ENCODE measurements around the gene PEX12. TPM values are rescaled to one million over a fixed set of nuclear protein-coding genes. Genes with fewer than 3 reads are reported as not detected.

The PEX12 gene
- total RNA-seq, 1 experiment from 2014 or later: 5.2 TPM

DNA sequence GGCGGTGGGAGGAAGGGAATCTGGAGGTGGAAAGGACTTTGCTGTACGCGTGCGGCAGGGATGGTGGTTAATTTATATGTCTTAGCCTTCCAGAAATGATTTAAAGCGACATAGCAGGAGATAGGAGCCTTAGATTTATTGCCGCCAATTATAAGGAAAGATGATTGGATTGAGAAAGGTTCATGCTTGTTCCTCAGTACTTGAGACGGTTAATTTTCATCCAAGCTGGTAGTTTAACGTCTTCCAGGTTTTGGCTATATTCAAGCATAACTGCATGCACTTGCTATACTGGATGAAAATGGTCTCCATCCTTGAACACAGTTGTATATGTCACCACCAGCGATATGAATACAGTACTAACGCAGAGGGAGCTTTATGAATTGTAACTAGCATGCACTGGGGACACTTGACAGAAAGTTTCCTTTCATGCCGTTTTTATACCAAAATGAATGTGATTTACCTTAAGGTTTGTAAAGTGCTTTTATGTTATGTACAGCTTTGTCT lies 610 bp upstream of the PEX12 start:
- CTCF ChIA-PET: interaction anchor here (0.8 to 3.7 kb wide), 10 partner anchors 8 to 459 kb away, joined by 3 to 31 read pairs (median 6); partner anchors contain the start of genes AP2B1 and RAD51D
- H3K4me1 Mint-ChIP-seq: peaks cover 11% of the 10 kb centered on the region; the same call in 1 of the 2 replicates
- TF ChIP-seq, protein P1, sequence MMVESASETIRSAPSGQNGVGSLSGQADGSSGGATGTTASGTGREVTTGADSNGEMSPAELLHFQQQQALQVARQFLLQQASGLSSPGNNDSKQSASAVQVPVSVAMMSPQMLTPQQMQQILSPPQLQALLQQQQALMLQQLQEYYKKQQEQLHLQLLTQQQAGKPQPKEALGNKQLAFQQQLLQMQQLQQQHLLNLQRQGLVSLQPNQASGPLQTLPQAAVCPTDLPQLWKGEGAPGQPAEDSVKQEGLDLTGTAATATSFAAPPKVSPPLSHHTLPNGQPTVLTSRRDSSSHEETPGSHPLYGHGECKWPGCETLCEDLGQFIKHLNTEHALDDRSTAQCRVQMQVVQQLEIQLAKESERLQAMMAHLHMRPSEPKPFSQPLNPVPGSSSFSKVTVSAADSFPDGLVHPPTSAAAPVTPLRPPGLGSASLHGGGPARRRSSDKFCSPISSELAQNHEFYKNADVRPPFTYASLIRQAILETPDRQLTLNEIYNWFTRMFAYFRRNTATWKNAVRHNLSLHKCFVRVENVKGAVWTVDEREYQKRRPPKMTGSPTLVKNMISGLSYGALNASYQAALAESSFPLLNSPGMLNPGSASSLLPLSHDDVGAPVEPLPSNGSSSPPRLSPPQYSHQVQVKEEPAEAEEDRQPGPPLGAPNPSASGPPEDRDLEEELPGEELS (CRISPR knock-in tag; IDR thresholded peaks at IDR 0.05): no peak
- 0 out of 2 replicates have a peak, but pooled peaks have one; percentile 9 for TF ChIP-seq MYBL2 (CRISPR knock-in tag; IDR thresholded peaks at IDR 0.05)
- H3K9me3 Mint-ChIP-seq: no peaks in the 10 kb centered on the region
- H3K36me3 Mint-ChIP-seq: no peaks in the 10 kb centered on the region
- H3K27ac Mint-ChIP-seq: peak overlapping the region; percentile 89
- peaks cover 7% of the 10 kb centered on the region for H3K27me3 Mint-ChIP-seq (ENCODE audit: low read depth)
- POLR2A ChIA-PET: interaction anchor here (0.6 to 1.9 kb wide), 7 partner anchors 8 to 413 kb away, joined by 3 to 17 read pairs (median 5); partner anchors contain the start of genes AP2B1 and TAF15
- ATAC-seq (no peak), DNase-seq (ENCODE audit: low spot score) (no peak)
- H3K4me3 Mint-ChIP-seq: peak overlapping the region; percentile 90

DNA sequence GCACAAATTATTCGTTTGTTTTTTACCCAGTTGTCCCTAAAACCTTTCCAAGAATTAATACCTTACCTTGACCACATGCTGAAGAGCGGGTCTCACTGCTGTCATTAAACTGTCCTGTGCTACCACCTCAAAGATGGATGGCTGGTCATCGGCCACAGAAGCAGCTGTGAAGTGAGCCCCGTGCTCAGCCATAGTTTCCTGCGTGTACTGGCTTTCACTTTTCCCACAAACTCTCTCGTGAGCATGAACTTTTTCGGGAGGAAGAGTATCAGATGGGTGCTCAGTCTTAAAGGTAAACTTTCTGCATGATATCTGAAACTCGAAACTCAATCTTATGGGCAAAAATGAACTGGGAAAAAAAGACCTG lies 558 bp downstream of the PEX12 start:
- no peaks in the 10 kb centered on the region for H3K9me3 Mint-ChIP-seq
- H3K27ac Mint-ChIP-seq: peak overlapping the region; percentile 58; the same call in 1 of the 2 replicates
- H3K4me1 Mint-ChIP-seq: peaks cover 11% of the 10 kb centered on the region; the same call in 1 of the 2 replicates
- POLR2A ChIA-PET: interaction anchor here (0.6 to 1.9 kb wide), 5 partner anchors 9 to 512 kb away, joined by 4 to 17 read pairs (median 6); partner anchors contain the start of gene AP2B1
- TF ChIP-seq, protein P2, sequence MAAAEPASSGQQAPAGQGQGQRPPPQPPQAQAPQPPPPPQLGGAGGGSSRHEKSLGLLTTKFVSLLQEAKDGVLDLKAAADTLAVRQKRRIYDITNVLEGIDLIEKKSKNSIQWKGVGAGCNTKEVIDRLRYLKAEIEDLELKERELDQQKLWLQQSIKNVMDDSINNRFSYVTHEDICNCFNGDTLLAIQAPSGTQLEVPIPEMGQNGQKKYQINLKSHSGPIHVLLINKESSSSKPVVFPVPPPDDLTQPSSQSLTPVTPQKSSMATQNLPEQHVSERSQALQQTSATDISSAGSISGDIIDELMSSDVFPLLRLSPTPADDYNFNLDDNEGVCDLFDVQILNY (CRISPR knock-in tag; IDR thresholded peaks at IDR 0.05): no peak
- TF ChIP-seq, protein P3, sequence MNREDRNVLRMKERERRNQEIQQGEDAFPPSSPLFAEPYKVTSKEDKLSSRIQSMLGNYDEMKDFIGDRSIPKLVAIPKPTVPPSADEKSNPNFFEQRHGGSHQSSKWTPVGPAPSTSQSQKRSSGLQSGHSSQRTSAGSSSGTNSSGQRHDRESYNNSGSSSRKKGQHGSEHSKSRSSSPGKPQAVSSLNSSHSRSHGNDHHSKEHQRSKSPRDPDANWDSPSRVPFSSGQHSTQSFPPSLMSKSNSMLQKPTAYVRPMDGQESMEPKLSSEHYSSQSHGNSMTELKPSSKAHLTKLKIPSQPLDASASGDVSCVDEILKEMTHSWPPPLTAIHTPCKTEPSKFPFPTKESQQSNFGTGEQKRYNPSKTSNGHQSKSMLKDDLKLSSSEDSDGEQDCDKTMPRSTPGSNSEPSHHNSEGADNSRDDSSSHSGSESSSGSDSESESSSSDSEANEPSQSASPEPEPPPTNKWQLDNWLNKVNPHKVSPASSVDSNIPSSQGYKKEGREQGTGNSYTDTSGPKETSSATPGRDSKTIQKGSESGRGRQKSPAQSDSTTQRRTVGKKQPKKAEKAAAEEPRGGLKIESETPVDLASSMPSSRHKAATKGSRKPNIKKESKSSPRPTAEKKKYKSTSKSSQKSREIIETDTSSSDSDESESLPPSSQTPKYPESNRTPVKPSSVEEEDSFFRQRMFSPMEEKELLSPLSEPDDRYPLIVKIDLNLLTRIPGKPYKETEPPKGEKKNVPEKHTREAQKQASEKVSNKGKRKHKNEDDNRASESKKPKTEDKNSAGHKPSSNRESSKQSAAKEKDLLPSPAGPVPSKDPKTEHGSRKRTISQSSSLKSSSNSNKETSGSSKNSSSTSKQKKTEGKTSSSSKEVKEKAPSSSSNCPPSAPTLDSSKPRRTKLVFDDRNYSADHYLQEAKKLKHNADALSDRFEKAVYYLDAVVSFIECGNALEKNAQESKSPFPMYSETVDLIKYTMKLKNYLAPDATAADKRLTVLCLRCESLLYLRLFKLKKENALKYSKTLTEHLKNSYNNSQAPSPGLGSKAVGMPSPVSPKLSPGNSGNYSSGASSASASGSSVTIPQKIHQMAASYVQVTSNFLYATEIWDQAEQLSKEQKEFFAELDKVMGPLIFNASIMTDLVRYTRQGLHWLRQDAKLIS (CRISPR knock-in tag; IDR thresholded peaks at IDR 0.05; ENCODE audit: borderline replicate concordance): no peak
- H3K4me3 Mint-ChIP-seq: peak overlapping the region; percentile 90
- DNase-seq (ENCODE audit: low spot score): no peak
- H3K27me3 Mint-ChIP-seq (ENCODE audit: low read depth): peaks cover 4% of the 10 kb centered on the region
- H3K36me3 Mint-ChIP-seq: peaks cover 4% of the 10 kb centered on the region; the same call in 1 of the 2 replicates
- CTCF ChIA-PET: interaction anchor here (0.6 to 3.7 kb wide), 10 partner anchors 10 to 742 kb away, joined by 3 to 31 read pairs (median 8); partner anchors contain the start of gene RAD51D
- no peak for ATAC-seq

DNA sequence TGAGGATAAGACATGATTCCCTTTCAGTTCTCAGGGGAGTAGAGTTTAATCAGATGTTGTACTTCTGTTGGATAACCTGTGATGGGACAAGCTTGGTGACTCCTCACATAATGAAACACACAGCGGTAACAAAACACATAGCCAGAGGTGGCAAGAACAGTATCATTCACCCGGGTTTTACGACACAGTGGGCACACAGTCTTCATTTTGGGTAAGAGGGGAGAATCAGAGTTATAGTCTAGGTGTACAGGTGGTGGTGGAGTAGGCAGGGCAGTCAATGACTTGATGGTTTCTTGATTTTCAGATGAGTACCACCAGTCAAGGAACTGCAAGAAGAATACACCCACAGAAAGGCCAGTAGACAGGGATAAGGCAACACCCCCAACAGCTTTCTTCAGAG lies 2.6 kb downstream of the PEX12 start:
- DNase-seq (ENCODE audit: low spot score): no peak
- H3K36me3 Mint-ChIP-seq: peaks cover 4% of the 10 kb centered on the region; the same call in 1 of the 2 replicates
- ChIA-PET CTCF (interaction anchor here (1.8 kb wide), 1 partner anchor 36 kb away, joined by 4 read pairs; no protein-coding TSS in a partner anchor), POLR2A (no interaction called here)
- H3K4me3 Mint-ChIP-seq: no peak overlapping the region
- peak overlapping the region; percentile 73 for H3K27ac Mint-ChIP-seq
- H3K27me3 Mint-ChIP-seq (ENCODE audit: low read depth): no peaks in the 10 kb centered on the region
- no peaks in the 10 kb centered on the region for H3K9me3 Mint-ChIP-seq
- no peak for ATAC-seq
- peaks cover 11% of the 10 kb centered on the region; the same call in 1 of the 2 replicates for H3K4me1 Mint-ChIP-seq
- TF ChIP-seq ETV6 (CRISPR knock-in tag; IDR thresholded peaks at IDR 0.05) (no peak), ZNF317 (CRISPR knock-in tag; IDR thresholded peaks at IDR 0.05; ENCODE audit: borderline replicate concordance, low read depth) (no peak), NR1H2 (CRISPR knock-in tag; IDR thresholded peaks at IDR 0.05) (no peak), ZNF219 (CRISPR knock-in tag; IDR thresholded peaks at IDR 0.05; ENCODE audit: borderline replicate concordance) (no peak), CBFB (CRISPR knock-in tag; IDR thresholded peaks at IDR 0.05; ENCODE audit: low read depth) (no peak), MXD4 (CRISPR knock-in tag; IDR thresholded peaks at IDR 0.05; ENCODE audit: borderline replicate concordance) (no peak), JAZF1 (CRISPR knock-in tag; IDR thresholded peaks at IDR 0.05) (no peak), ZNF423 (CRISPR knock-in tag; IDR thresholded peaks at IDR 0.05) (no peak), ZNF121 (CRISPR knock-in tag; IDR thresholded peaks at IDR 0.05) (no peak), NFE2L1 (CRISPR knock-in tag; IDR thresholded peaks at IDR 0.05) (no peak)
- TF ChIP-seq, protein P4, sequence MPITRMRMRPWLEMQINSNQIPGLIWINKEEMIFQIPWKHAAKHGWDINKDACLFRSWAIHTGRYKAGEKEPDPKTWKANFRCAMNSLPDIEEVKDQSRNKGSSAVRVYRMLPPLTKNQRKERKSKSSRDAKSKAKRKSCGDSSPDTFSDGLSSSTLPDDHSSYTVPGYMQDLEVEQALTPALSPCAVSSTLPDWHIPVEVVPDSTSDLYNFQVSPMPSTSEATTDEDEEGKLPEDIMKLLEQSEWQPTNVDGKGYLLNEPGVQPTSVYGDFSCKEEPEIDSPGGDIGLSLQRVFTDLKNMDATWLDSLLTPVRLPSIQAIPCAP (CRISPR knock-in tag; IDR thresholded peaks at IDR 0.05): no peak
- TF ChIP-seq, protein P5, sequence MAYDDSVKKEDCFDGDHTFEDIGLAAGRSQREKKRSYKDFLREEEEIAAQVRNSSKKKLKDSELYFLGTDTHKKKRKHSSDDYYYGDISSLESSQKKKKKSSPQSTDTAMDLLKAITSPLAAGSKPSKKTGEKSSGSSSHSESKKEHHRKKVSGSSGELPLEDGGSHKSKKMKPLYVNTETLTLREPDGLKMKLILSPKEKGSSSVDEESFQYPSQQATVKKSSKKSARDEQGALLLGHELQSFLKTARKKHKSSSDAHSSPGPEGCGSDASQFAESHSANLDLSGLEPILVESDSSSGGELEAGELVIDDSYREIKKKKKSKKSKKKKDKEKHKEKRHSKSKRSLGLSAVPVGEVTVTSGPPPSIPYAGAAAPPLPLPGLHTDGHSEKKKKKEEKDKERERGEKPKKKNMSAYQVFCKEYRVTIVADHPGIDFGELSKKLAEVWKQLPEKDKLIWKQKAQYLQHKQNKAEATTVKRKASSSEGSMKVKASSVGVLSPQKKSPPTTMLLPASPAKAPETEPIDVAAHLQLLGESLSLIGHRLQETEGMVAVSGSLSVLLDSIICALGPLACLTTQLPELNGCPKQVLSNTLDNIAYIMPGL (CRISPR knock-in tag; IDR thresholded peaks at IDR 0.05): no peak
- TF ChIP-seq, protein P6, sequence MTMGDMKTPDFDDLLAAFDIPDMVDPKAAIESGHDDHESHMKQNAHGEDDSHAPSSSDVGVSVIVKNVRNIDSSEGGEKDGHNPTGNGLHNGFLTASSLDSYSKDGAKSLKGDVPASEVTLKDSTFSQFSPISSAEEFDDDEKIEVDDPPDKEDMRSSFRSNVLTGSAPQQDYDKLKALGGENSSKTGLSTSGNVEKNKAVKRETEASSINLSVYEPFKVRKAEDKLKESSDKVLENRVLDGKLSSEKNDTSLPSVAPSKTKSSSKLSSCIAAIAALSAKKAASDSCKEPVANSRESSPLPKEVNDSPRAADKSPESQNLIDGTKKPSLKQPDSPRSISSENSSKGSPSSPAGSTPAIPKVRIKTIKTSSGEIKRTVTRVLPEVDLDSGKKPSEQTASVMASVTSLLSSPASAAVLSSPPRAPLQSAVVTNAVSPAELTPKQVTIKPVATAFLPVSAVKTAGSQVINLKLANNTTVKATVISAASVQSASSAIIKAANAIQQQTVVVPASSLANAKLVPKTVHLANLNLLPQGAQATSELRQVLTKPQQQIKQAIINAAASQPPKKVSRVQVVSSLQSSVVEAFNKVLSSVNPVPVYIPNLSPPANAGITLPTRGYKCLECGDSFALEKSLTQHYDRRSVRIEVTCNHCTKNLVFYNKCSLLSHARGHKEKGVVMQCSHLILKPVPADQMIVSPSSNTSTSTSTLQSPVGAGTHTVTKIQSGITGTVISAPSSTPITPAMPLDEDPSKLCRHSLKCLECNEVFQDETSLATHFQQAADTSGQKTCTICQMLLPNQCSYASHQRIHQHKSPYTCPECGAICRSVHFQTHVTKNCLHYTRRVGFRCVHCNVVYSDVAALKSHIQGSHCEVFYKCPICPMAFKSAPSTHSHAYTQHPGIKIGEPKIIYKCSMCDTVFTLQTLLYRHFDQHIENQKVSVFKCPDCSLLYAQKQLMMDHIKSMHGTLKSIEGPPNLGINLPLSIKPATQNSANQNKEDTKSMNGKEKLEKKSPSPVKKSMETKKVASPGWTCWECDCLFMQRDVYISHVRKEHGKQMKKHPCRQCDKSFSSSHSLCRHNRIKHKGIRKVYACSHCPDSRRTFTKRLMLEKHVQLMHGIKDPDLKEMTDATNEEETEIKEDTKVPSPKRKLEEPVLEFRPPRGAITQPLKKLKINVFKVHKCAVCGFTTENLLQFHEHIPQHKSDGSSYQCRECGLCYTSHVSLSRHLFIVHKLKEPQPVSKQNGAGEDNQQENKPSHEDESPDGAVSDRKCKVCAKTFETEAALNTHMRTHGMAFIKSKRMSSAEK (CRISPR knock-in tag; IDR thresholded peaks at IDR 0.05; ENCODE audit: borderline replicate concordance): no peak
